Measurements from ENCODE around the gene FRS3.

GRCh38 chr6:41728954-41729353 lies 50.7 kb downstream of the FRS3 start:
- TF ChIP-seq REST (IDR thresholded peaks at IDR 0.05; ENCODE audit: insufficient read depth in 1 of 2, low read depth in 2 of 2, low read length in 2 of 2) = no peak
- no peak for TF ChIP-seq TAF1 (IDR thresholded peaks at IDR 0.05; ENCODE audit: borderline replicate concordance, insufficient read depth, low read length)
- no peak for TF ChIP-seq POLR2AphosphoS5 (IDR thresholded peaks at IDR 0.05; ENCODE audit: low read depth, low read length)
- TF ChIP-seq SIN3A (IDR thresholded peaks at IDR 0.05; ENCODE audit: borderline replicate concordance, insufficient read depth, low read length) = no peak
- no peak for TF ChIP-seq FOXP2 (optimal IDR thresholded peaks at IDR 0.05; ENCODE audit: borderline replicate concordance, extremely low read depth, extremely low read length, insufficient read depth)
